ENCODE data around the gene SNPH.

The SNPH gene

GRCh38 chr20:1307571-1307971 lies 41.5 kb downstream of the SNPH start:
- no peak for DNase-seq
- Histone ChIP-seq H3K4me3 (ENCODE audit: low read depth, low read length) (no peak overlapping the region), H3K9me3 (no peaks in the 10 kb centered on the region), H3K36me3 (no peaks in the 10 kb centered on the region), H3K27me3 (no peaks in the 10 kb centered on the region), H3K4me1 (no peaks in the 10 kb centered on the region)
- TF ChIP-seq CTCF (IDR thresholded peaks at IDR 0.05; ENCODE audit: low read depth, low read length), result no peak

- no peak for TF ChIP-seq CTCF (IDR thresholded peaks at IDR 0.05; ENCODE audit: low read depth, low read length)
- no peaks in the 10 kb centered on the region for H3K4me1 ChIP-seq
Measured at GRCh38 chr20:1308067-1308701, 42.1 kb downstream of the SNPH start.

GRCh38 chr20:1308702-1309095 lies 42.6 kb downstream of the SNPH start:
- Histone ChIP-seq H3K36me3 (no peaks in the 10 kb centered on the region), H3K27me3 (no peaks in the 10 kb centered on the region), H3K9me3 (no peaks in the 10 kb centered on the region), H3K4me3 (ENCODE audit: low read depth, low read length) (no peak overlapping the region), H3K4me1 (no peaks in the 10 kb centered on the region)
- DNase-seq, result no peak
- TF ChIP-seq CTCF (IDR thresholded peaks at IDR 0.05; ENCODE audit: low read depth, low read length), result no peak

More at GRCh38 chr20:1308067-1308701, 42.1 kb downstream of the SNPH start:
- Histone ChIP-seq H3K36me3 (no peaks in the 10 kb centered on the region), H3K27me3 (no peaks in the 10 kb centered on the region), H3K9me3 (no peaks in the 10 kb centered on the region), H3K4me3 (ENCODE audit: low read depth, low read length) (no peak overlapping the region)
- no peak for DNase-seq

GRCh38 chr20:1309439-1309847 lies 43.3 kb downstream of the SNPH start:
- no peak overlapping the region for H3K4me3 ChIP-seq (ENCODE audit: low read depth, low read length)
- H3K36me3 ChIP-seq, result no peaks in the 10 kb centered on the region
- H3K4me1 ChIP-seq, result no peaks in the 10 kb centered on the region
- DNase-seq, result no peak
- TF ChIP-seq CTCF (IDR thresholded peaks at IDR 0.05; ENCODE audit: low read depth, low read length), result no peak
- H3K9me3 ChIP-seq, result no peaks in the 10 kb centered on the region
- no peaks in the 10 kb centered on the region for H3K27me3 ChIP-seq

GRCh38 chr20:1310071-1310470 lies 44.0 kb downstream of the SNPH start:
- Histone ChIP-seq H3K4me1 (no peaks in the 10 kb centered on the region), H3K9me3 (no peaks in the 10 kb centered on the region), H3K27me3 (no peaks in the 10 kb centered on the region), H3K36me3 (no peaks in the 10 kb centered on the region), H3K4me3 (ENCODE audit: low read depth, low read length) (no peak overlapping the region)
- no peak for DNase-seq
- TF ChIP-seq CTCF (IDR thresholded peaks at IDR 0.05; ENCODE audit: low read depth, low read length), result no peak

- no peaks in the 10 kb centered on the region for H3K4me1 ChIP-seq
- TF ChIP-seq CTCF (IDR thresholded peaks at IDR 0.05; ENCODE audit: low read depth, low read length), result no peak
- no peaks in the 10 kb centered on the region for H3K36me3 ChIP-seq
- no peak overlapping the region for H3K4me3 ChIP-seq (ENCODE audit: low read depth, low read length)
- no peaks in the 10 kb centered on the region for H3K27me3 ChIP-seq
- no peak for DNase-seq
- H3K9me3 ChIP-seq, result no peaks in the 10 kb centered on the region
Measured at GRCh38 chr20:1310506-1311190, 44.6 kb downstream of the SNPH start.
